ENCODE results near the gene NHLH2.

The NHLH2 gene

GRCh38 chr1:115822117-115822516 lies 18.8 kb downstream of the NHLH2 start:
- H3K9me3 ChIP-seq (ENCODE audit: control insufficient read depth, insufficient read depth, low read length) = no peaks in the 10 kb centered on the region
- H3K4me1 ChIP-seq (ENCODE audit: control insufficient read depth, insufficient read depth, low read length) = no peaks in the 10 kb centered on the region
- H3K27ac ChIP-seq (ENCODE audit: low read depth, low read length) = no peak overlapping the region
- H3K9ac ChIP-seq (ENCODE audit: low read depth, low read length) = no peak overlapping the region
- H3K4me3 ChIP-seq (ENCODE audit: low read depth, low read length) = no peak overlapping the region
- no peaks in the 10 kb centered on the region for H3K36me3 ChIP-seq (ENCODE audit: control insufficient read depth, insufficient read depth, low read length)
- peaks cover 16% of the 10 kb centered on the region for H3K27me3 ChIP-seq (ENCODE audit: control insufficient read depth, insufficient read depth, low read length)

GRCh38 chr1:115815694-115816093 lies 25.2 kb downstream of the NHLH2 start:
- Histone ChIP-seq H3K9me3 (ENCODE audit: control insufficient read depth, insufficient read depth, low read length) (no peaks in the 10 kb centered on the region), H3K27me3 (ENCODE audit: control insufficient read depth, insufficient read depth, low read length) (no peaks in the 10 kb centered on the region), H3K9ac (ENCODE audit: low read depth, low read length) (no peak overlapping the region), H3K4me1 (ENCODE audit: control insufficient read depth, insufficient read depth, low read length) (no peaks in the 10 kb centered on the region), H3K36me3 (ENCODE audit: control insufficient read depth, insufficient read depth, low read length) (no peaks in the 10 kb centered on the region), H3K4me3 (ENCODE audit: low read depth, low read length) (no peak overlapping the region), H3K27ac (ENCODE audit: low read depth, low read length) (no peak overlapping the region)

DNA sequence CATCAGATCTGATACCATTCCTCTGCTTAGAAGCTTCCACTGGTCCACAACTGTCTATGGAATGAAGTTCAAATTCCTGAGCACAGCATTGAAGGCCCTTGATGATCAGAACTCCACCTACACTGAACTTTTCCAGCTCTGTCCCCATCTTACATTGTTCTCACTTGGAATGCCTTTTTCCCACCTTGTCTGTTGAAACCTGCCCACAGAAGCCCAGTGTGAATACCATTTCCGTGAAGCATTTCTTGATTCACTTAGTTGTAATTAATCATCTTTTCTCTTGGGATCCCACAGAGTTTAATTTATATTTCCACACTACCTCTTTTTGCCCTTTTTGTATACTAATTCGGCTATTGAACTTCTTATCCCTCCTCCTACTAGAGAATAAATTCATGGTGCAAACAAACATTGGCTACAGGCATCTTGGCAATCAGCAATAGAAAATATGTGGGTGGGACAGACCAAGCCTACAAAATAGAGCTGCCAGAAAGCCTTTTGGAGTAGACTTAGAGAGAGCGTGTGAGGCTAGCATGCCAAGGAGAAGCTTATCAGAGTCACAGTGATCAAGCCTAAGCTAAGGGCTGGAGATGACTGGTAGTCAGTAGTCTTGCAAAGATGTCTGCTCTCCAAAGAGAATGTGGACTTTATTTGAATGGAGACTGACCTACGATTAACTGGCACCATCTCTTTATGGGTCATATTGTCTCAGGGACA lies 26.1 kb downstream of the NHLH2 start:
- no peaks in the 10 kb centered on the region for H3K9me3 ChIP-seq (ENCODE audit: control insufficient read depth, insufficient read depth, low read length)
- H3K27me3 ChIP-seq (ENCODE audit: control insufficient read depth, insufficient read depth, low read length) = no peaks in the 10 kb centered on the region
- no peaks in the 10 kb centered on the region for H3K4me1 ChIP-seq (ENCODE audit: control insufficient read depth, insufficient read depth, low read length)
- H3K4me3 ChIP-seq (ENCODE audit: low read depth, low read length) = no peak overlapping the region
- H3K36me3 ChIP-seq (ENCODE audit: control insufficient read depth, insufficient read depth, low read length) = no peaks in the 10 kb centered on the region
- H3K27ac ChIP-seq (ENCODE audit: low read depth, low read length) = no peak overlapping the region
- no peak overlapping the region for H3K9ac ChIP-seq (ENCODE audit: low read depth, low read length)

DNA sequence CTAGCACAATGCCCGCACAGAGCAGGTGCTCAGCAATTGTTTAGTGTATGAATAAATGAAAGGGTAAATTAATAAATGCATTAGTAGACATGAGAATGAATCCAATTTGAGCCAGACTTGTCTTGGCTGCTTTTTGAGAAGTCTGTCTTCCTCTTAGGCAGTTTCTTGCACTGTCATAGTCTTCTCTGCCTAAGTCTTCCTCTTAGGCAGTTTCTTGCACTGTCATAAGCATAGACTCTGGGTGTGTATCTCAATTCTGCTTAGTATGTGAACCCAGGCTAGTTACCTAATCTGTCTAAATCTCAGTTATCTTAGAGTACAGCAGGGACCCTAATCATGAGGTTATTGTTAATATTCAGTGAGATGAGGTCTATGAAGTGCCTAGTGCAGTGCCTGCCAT lies 27.2 kb downstream of the NHLH2 start:
- Histone ChIP-seq H3K9me3 (ENCODE audit: control insufficient read depth, insufficient read depth, low read length) (no peaks in the 10 kb centered on the region), H3K4me3 (ENCODE audit: low read depth, low read length) (no peak overlapping the region), H3K4me1 (ENCODE audit: control insufficient read depth, insufficient read depth, low read length) (no peaks in the 10 kb centered on the region), H3K27me3 (ENCODE audit: control insufficient read depth, insufficient read depth, low read length) (no peaks in the 10 kb centered on the region), H3K9ac (ENCODE audit: low read depth, low read length) (no peak overlapping the region), H3K36me3 (ENCODE audit: control insufficient read depth, insufficient read depth, low read length) (no peaks in the 10 kb centered on the region), H3K27ac (ENCODE audit: low read depth, low read length) (no peak overlapping the region)

DNA sequence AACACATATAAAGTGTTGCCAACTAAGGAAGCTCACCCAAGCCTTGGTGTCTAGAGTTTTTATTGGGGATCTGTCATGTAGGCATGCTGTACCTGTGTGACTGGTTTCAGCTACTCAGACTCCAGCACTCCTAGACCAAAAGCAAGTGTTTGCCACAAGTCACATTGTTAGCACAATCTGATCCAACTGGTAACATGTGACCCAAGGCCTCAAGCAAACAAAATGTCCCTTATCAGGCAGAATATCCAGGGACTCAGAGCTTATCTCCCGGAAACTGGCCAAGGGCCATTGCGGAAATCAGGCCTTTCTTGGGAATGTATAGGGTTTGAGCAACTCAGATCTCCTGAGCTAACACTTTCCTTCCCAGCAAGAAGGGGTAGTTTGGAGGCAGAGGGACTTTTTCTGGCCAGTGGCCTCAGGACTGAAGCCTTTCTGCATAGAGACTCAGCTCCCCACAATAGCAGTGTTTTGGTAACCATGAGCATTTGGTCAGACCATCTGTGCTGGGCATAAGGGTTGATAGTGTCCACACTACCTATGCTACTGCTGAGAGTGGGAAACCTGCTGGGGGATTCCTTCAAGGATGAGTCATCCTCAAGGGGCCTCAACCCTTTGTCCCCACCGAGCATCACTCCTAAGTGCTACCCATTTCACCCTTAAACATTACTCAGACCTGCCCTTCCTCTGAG lies 29.6 kb downstream of the NHLH2 start:
- Histone ChIP-seq H3K4me1 (ENCODE audit: control insufficient read depth, insufficient read depth, low read length) (no peaks in the 10 kb centered on the region), H3K27me3 (ENCODE audit: control insufficient read depth, insufficient read depth, low read length) (no peaks in the 10 kb centered on the region), H3K9me3 (ENCODE audit: control insufficient read depth, insufficient read depth, low read length) (peaks cover 3% of the 10 kb centered on the region; the same call in 1 of the 2 replicates), H3K36me3 (ENCODE audit: control insufficient read depth, insufficient read depth, low read length) (no peaks in the 10 kb centered on the region), H3K9ac (ENCODE audit: low read depth, low read length) (no peak overlapping the region), H3K4me3 (ENCODE audit: low read depth, low read length) (no peak overlapping the region), H3K27ac (ENCODE audit: low read depth, low read length) (no peak overlapping the region)

GRCh38 chr1:115810609-115811008 lies 30.3 kb downstream of the NHLH2 start:
- peaks cover 3% of the 10 kb centered on the region; the same call in 1 of the 2 replicates for H3K9me3 ChIP-seq (ENCODE audit: control insufficient read depth, insufficient read depth, low read length)
- H3K36me3 ChIP-seq (ENCODE audit: control insufficient read depth, insufficient read depth, low read length) = no peaks in the 10 kb centered on the region
- no peak overlapping the region for H3K9ac ChIP-seq (ENCODE audit: low read depth, low read length)
- no peaks in the 10 kb centered on the region for H3K4me1 ChIP-seq (ENCODE audit: control insufficient read depth, insufficient read depth, low read length)
- H3K27ac ChIP-seq (ENCODE audit: low read depth, low read length) = no peak overlapping the region
- no peaks in the 10 kb centered on the region for H3K27me3 ChIP-seq (ENCODE audit: control insufficient read depth, insufficient read depth, low read length)
- no peak overlapping the region for H3K4me3 ChIP-seq (ENCODE audit: low read depth, low read length)

DNA sequence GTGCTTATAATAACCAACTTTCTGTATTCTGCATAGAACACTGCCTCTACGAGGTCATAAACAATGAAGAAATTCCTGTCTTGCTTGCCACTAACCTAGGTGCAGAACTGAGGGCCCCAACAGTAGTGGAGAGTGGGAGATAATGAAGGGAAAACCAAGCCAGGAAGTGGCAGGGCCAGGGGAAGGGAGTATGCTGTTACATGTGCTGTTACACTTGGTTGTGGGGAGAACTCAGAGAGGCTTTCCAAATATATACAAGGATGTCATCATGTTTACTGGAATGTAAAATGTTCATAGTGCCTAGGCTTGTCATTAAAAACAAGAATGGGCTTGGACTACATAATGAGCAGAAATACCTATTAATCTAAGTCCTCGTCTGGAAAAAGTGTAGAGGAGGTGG lies 31.1 kb downstream of the NHLH2 start:
- Histone ChIP-seq H3K4me3 (ENCODE audit: low read depth, low read length) (no peak overlapping the region), H3K27ac (ENCODE audit: low read depth, low read length) (no peak overlapping the region), H3K36me3 (ENCODE audit: control insufficient read depth, insufficient read depth, low read length) (no peaks in the 10 kb centered on the region), H3K27me3 (ENCODE audit: control insufficient read depth, insufficient read depth, low read length) (no peaks in the 10 kb centered on the region), H3K4me1 (ENCODE audit: control insufficient read depth, insufficient read depth, low read length) (no peaks in the 10 kb centered on the region), H3K9ac (ENCODE audit: low read depth, low read length) (no peak overlapping the region), H3K9me3 (ENCODE audit: control insufficient read depth, insufficient read depth, low read length) (peaks cover 3% of the 10 kb centered on the region; the same call in 1 of the 2 replicates)

DNA sequence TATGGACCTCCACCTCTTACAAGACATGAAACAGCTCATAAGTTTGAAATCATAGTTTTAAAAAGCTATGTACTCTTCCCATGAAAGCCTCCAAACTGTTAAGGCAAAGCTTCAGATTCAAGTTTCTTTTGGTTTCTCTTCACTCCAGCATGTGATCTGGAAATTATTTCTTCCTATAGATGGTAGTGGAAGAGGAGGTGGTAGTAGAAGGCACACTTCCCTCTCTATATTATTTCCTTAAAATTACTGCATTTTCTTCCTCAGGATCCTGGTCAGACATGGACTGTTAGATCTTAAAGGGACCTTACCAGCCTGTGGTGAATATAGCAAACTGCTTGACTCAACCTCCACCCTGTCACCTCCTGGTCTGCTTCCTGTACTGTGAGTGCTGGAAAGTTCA lies 31.9 kb downstream of the NHLH2 start:
- H3K4me3 ChIP-seq (ENCODE audit: low read depth, low read length) = no peak overlapping the region
- no peak overlapping the region for H3K27ac ChIP-seq (ENCODE audit: low read depth, low read length)
- H3K4me1 ChIP-seq (ENCODE audit: control insufficient read depth, insufficient read depth, low read length) = no peaks in the 10 kb centered on the region
- H3K27me3 ChIP-seq (ENCODE audit: control insufficient read depth, insufficient read depth, low read length) = no peaks in the 10 kb centered on the region
- H3K9ac ChIP-seq (ENCODE audit: low read depth, low read length) = no peak overlapping the region
- no peaks in the 10 kb centered on the region for H3K36me3 ChIP-seq (ENCODE audit: control insufficient read depth, insufficient read depth, low read length)
- H3K9me3 ChIP-seq (ENCODE audit: control insufficient read depth, insufficient read depth, low read length) = peaks cover 3% of the 10 kb centered on the region; the same call in 1 of the 2 replicates

DNA sequence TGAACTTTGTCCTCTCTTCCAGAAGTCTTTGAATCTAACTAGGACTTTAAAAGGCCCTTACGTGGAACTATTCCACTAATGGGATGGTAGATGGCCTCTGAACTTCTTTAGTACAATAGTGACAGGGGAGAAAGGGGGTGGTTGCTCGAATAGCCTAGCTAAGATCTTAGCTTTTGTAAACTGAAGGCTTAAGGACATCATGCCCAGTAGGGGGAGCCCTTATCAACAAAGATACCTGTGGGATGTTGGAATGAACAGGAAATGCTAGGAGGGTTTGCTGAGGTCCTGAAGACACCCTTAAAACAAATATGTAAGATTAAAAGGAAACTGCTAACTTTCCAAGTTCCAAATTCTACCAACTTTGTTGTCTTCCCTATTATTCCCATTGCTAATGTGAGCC lies 33.2 kb downstream of the NHLH2 start:
- Histone ChIP-seq H3K4me3 (ENCODE audit: low read depth, low read length) (no peak overlapping the region), H3K9me3 (ENCODE audit: control insufficient read depth, insufficient read depth, low read length) (peaks cover 3% of the 10 kb centered on the region; the same call in 1 of the 2 replicates), H3K27ac (ENCODE audit: low read depth, low read length) (no peak overlapping the region), H3K9ac (ENCODE audit: low read depth, low read length) (no peak overlapping the region), H3K4me1 (ENCODE audit: control insufficient read depth, insufficient read depth, low read length) (no peaks in the 10 kb centered on the region), H3K27me3 (ENCODE audit: control insufficient read depth, insufficient read depth, low read length) (no peaks in the 10 kb centered on the region), H3K36me3 (ENCODE audit: control insufficient read depth, insufficient read depth, low read length) (no peaks in the 10 kb centered on the region)

DNA sequence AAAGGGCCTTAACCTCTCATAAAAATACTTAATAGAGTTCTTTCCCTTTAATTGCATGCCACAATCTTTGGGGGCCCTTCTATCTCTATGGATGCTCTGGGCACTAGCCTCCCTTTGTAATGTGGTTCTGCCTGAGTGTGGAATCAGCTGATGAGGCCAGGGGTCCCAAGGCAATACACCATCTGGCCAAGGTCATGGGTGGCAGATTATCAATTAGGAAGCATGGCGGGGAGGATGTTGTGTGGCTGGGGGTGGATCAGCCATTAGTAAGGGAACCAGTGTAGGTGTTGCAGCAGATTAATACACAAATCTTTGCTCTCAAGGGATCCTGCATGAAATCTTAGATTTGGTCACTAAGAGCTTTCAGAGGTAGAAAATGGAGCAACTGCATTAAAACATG lies 35.3 kb downstream of the NHLH2 start:
- H3K27me3 ChIP-seq (ENCODE audit: control insufficient read depth, insufficient read depth, low read length) = no peaks in the 10 kb centered on the region
- no peak overlapping the region for H3K4me3 ChIP-seq (ENCODE audit: low read depth, low read length)
- no peaks in the 10 kb centered on the region for H3K36me3 ChIP-seq (ENCODE audit: control insufficient read depth, insufficient read depth, low read length)
- H3K9ac ChIP-seq (ENCODE audit: low read depth, low read length) = no peak overlapping the region
- H3K4me1 ChIP-seq (ENCODE audit: control insufficient read depth, insufficient read depth, low read length) = no peaks in the 10 kb centered on the region
- peaks cover 3% of the 10 kb centered on the region; the same call in 1 of the 2 replicates for H3K9me3 ChIP-seq (ENCODE audit: control insufficient read depth, insufficient read depth, low read length)
- H3K27ac ChIP-seq (ENCODE audit: low read depth, low read length) = no peak overlapping the region

DNA sequence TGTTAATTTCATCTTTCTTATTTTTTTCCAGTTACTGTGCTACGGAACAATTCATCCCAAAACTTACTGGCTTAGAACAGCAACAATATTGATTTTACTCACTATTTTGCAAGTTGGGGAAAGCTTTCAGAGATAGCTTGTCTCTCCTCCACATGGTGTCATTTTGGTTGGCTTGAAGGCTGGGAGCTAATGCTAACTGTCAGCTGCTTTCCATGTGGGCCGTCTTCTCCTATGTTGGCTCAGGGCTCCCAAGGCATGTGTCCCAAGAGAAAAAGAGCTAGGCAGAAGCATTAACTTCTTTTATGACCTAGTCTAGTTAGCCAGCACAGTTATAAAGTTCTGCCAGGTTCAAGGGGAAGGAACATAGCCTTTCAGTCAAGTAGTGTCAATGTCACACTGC lies 38.5 kb downstream of the NHLH2 start:
- H3K27me3 ChIP-seq (ENCODE audit: control insufficient read depth, insufficient read depth, low read length) = no peaks in the 10 kb centered on the region
- peaks cover 3% of the 10 kb centered on the region; the same call in 1 of the 2 replicates for H3K9me3 ChIP-seq (ENCODE audit: control insufficient read depth, insufficient read depth, low read length)
- H3K4me3 ChIP-seq (ENCODE audit: low read depth, low read length) = no peak overlapping the region
- H3K27ac ChIP-seq (ENCODE audit: low read depth, low read length) = no peak overlapping the region
- peaks cover 4% of the 10 kb centered on the region; the same call in 1 of the 2 replicates for H3K4me1 ChIP-seq (ENCODE audit: control insufficient read depth, insufficient read depth, low read length)
- H3K9ac ChIP-seq (ENCODE audit: low read depth, low read length) = no peak overlapping the region
- H3K36me3 ChIP-seq (ENCODE audit: control insufficient read depth, insufficient read depth, low read length) = no peaks in the 10 kb centered on the region

Measured in HUES48 (cell line).